A673 (cell line): ENCODE results near the gene CSGALNACT2.

Experiments used
- EZH2 ChIP-seq: fragments of 200-600 bp; sonication (generic); IDR thresholded peaks from 2 replicates; pipeline ENCODE4 v1.6.1; 2017; ENCODE audit warnings: borderline replicate concordance, low read depth, mild to moderate bottlenecking, mixed read lengths, antibody characterized with exemption, low read length; ENCODE audit not compliant: poor library complexity, severe bottlenecking
- TF ChIP-seq, protein P1 (sequence below): fragments of 300-800, 200-600 bp; sonication (generic); conservative IDR thresholded peaks from 2 replicates; pipeline ENCODE4 v1.5.1; 2017; ENCODE audit warnings: low read depth, mild to moderate bottlenecking, antibody characterized with exemption, low read length, moderate library complexity, mixed read lengths

DNA sequence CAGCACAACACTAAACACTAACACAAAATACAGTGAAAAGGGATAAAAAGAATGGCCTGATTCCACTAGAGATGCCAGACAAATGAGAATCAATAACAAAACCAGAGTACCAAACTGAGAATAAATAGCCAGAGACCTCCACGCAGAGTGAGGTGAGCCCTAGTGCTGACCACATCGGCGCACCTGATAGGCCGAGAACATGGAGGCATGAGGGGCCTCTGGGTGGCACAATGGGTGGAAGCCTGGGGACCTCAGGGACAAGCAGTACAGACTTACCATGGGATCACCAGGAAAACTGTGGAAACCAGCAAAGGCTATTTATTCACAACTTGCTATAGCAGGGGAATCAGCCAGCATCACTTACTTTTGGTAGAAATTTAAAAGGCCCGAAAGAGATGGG, 1.8 kb upstream of the CSGALNACT2 start:
- TF ChIP-seq, protein P1, sequence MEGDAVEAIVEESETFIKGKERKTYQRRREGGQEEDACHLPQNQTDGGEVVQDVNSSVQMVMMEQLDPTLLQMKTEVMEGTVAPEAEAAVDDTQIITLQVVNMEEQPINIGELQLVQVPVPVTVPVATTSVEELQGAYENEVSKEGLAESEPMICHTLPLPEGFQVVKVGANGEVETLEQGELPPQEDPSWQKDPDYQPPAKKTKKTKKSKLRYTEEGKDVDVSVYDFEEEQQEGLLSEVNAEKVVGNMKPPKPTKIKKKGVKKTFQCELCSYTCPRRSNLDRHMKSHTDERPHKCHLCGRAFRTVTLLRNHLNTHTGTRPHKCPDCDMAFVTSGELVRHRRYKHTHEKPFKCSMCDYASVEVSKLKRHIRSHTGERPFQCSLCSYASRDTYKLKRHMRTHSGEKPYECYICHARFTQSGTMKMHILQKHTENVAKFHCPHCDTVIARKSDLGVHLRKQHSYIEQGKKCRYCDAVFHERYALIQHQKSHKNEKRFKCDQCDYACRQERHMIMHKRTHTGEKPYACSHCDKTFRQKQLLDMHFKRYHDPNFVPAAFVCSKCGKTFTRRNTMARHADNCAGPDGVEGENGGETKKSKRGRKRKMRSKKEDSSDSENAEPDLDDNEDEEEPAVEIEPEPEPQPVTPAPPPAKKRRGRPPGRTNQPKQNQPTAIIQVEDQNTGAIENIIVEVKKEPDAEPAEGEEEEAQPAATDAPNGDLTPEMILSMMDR: no peak
- TF ChIP-seq EZH2: no peak
